GM12865 (cell line): ENCODE results near the gene NHERF2.

Source experiments
- DNase-seq: peaks from one replicate; pipeline ENCODE4 v3.0.0; 2010; ENCODE audit warnings: low read depth
- H3K4me3 ChIP-seq: 2 replicates; pipeline ENCODE4 v1.5.1; 2011; ENCODE audit warnings: mild to moderate bottlenecking, low read depth, low read length, control low read depth
- TF ChIP-seq, protein P1 (sequence below): IDR thresholded peaks from 2 replicates; pipeline ENCODE4 v1.5.1; 2011; ENCODE audit warnings: low read length, control low read depth, low read depth, inconsistent platforms; ENCODE audit not compliant: insufficient read depth; ENCODE audit errors: missing control alignments

The NHERF2 gene

DNA sequence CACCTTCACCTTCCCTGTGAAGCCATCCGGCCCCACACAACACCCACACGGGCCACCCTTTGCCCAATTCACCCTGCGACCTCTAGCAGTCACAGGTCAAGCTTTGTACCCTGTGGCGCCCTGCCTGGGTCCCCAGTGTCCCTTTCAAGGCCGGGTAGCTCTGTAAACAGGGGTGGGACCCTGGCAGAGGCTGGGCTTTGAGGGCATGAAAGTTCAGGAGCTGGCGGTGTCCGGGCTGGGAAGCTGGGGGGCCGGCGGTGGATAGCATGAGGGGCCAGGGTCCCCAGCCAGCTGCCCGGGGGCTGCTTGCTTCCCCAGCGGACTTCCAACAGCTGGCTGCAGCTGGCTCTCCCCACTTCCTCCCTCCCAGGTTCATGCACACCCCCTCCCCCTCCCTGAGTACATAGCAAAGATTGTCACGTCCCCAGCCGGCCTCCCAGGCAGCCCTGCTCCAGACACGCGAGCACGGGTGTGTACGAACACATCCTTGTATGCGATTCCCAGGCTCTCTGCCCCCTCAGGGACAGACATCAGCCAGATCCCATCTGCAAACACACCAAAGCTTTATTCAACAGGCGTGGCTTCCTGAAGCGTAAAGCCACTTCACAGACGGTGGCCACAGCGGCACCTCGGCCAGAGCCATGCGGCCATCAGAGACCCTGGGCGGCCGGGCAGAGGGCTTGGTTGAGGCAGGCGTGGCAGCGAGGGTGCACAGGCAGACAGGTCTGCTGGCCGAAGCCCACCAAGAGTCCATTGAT is 12.8 kb downstream of the NHERF2 start:
- no peak for DNase-seq
- H3K4me3 ChIP-seq, result no peak overlapping the region
- TF ChIP-seq, protein P1, sequence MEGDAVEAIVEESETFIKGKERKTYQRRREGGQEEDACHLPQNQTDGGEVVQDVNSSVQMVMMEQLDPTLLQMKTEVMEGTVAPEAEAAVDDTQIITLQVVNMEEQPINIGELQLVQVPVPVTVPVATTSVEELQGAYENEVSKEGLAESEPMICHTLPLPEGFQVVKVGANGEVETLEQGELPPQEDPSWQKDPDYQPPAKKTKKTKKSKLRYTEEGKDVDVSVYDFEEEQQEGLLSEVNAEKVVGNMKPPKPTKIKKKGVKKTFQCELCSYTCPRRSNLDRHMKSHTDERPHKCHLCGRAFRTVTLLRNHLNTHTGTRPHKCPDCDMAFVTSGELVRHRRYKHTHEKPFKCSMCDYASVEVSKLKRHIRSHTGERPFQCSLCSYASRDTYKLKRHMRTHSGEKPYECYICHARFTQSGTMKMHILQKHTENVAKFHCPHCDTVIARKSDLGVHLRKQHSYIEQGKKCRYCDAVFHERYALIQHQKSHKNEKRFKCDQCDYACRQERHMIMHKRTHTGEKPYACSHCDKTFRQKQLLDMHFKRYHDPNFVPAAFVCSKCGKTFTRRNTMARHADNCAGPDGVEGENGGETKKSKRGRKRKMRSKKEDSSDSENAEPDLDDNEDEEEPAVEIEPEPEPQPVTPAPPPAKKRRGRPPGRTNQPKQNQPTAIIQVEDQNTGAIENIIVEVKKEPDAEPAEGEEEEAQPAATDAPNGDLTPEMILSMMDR, result no peak

DNA sequence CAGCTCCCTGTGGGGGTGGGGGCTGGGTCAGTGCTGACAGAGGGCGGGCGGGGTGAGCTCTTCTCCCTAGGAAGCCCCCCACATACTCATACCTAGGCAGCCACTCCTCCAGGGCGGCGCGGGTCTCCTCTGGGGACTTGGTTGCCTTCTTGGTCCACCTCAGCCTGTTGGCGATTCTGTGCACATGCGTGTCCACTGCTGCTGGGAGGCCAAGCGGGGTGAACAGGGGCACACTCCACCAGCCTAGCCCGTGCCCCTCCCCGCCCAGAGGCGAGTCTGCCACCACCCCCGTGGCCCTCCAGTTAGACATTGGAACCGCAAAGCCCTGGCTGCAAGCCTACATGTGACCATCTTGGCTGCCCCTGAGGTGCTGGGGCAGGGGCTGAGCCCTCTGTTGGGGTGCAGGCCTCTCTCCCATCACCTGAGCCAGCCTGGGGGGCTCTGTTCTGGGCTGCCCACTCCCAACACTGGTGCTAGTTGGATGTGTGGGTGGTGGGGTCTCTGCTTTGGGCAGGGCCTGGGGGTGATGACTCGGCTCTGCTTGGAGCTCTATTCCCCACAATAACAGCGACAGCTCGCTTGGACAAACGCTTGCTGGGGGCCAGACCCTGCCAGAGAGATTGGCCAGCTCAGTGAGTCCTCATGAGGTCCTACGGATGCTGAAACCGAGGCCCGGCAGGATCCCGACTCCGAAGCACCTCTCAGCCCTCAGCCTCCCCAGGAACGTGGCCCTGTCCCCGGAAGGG is 13.5 kb downstream of the NHERF2 start:
- TF ChIP-seq, protein P1, result no peak
- DNase-seq, result no peak
- no peak overlapping the region for H3K4me3 ChIP-seq

DNA sequence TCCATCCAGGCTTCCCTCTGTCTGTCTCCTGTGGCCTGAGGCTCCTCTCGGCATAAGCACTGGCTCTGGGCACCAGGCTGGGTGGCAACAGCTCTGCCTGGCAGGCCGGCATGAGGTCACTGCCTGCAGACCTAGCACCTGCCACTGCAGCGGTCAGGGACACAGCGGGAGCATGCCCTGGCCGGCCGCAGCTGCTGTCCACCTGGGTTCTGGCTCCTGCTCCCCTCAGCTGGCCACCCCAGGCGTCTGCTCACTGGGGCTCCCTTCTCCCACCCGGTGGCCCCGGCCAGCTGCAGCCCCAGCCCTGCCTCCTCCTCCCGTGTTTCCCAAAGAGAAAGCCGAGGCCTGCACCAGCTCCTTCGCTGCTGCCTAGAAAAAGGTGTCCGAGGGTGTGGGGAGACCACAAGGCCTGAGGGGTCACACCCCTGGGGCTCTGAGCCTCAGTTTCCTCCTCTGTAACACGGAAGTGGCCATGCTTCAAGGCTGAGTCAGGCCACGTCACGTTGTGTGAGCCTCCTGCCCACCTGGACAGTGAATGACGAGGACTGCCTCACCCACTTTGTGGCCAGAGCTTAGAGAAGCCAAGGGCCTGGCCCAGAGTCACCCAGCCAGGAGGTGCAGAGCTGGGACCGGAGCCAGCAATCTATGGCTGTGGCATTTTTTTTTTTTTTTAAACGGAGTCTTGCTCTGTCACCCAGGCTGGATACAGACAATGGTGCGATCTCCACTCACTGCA is 14.3 kb downstream of the NHERF2 start:
- TF ChIP-seq, protein P1, result no peak
- DNase-seq, result no peak
- H3K4me3 ChIP-seq, result no peak overlapping the region

DNA sequence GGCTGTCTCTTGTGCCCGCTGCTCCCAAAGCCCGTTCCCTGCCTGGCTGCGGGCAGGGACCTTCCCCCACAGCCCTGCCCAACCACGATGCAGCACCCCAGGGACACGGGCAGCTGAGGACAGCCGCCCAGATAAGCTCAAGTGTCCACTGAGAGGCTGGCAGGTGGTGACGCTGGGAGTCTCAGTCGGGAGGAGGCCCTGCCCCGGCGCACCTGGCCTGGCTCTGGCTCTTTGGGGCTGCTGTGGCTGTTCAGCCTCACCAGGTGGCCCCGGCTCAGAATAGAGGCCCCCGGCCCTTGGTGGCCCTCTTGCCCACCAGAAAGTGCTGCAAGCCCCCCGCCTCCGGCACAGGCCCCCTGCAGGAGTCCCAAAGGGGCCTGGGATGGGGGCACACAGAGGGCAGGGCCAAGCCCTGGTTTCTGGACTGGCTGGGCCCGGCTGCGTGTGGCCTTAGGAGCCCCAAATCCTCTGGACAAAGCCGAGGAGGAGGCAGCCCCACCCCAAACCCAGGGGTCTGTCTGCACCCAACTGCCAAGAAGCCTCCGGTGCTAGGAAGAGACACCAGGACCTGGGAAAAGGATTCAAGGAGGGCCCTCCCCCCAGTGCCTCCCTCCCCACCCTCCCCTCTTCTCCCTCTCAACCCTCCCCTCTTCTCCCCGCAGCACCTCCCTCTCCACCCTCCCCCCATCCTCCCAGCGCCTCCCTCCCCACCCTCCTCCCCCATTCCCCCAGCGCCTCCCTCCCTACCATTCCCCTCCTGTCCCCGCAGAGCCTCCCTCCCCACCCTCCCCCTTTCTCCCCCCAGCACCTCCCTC is 15.7 kb downstream of the NHERF2 start:
- no peak for DNase-seq
- no peak overlapping the region for H3K4me3 ChIP-seq
- TF ChIP-seq, protein P1, result no peak

DNA sequence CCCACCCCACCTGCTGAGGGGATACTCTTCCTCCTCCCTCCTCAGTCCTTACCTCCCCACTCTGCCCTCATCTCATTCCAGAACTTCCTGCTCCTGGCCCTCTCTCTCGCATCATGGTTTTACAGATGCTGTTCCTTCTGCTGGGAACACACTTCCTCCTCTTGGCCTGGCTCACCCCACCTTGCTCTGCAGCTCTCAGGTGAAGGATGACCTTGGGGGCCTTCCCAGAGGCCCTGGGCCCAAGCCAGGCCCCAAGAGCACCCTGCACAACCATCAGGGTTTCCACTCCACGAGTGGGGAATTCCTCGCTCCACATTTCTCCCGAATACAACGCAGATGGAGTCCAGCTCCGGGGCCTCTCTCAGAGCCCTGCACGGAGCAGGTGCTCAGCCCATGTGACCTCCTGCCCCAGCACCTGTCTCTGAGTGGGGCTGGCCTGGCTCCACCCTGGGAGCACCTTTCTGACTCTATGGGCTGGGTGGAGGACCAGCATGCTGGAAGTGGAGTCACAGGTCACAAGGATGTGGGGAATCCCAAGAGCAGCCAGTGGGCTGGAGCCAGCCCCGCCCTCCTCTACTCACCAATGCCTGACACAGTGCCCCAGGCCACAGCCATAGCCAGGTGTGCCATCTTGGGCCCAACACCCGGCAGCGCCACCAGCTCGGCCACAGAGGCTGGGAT is 16.4 kb downstream of the NHERF2 start:
- H3K4me3 ChIP-seq, result no peak overlapping the region
- no peak for DNase-seq
- TF ChIP-seq, protein P1, result no peak

DNA sequence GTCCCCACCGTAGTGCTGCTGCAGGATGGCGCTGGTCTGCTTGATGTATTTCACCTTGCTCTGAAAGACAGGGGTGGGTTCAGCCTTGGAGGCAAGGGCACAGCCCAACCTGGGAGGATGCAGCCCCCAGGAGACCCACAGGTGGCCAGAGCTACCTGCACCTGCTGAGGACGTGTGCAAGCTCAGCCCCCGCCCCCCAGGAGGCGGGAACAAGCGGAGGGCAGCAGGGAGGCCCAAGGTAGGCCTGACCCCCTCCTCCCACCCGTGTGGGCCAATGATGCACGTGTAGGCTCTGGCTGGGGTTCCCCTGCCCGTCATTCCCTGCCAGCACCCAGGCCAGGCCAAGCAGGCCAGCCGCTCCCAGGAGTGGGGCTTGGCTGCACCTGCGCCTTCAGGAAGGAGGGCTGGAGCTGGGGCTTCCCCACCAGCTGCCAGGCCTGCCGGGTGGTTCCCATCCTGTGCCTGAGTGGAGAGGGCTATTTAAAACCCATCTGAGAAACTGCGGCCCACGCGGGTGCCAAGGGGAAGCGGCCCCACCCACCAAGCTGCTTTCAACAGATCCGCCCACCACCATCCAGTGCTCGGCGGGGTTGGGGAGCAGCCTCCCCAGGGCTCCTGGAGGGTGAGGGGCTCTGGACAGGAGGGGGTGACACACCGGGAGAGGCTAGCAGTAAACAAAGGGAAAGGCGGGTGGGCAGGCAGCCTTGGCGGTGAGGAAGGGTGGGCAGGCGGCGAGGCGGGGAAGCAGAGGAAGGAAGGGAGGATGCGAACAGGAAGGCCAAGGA is 17.2 kb downstream of the NHERF2 start:
- peak; percentile 54 for DNase-seq
- no peak overlapping the region for H3K4me3 ChIP-seq
- TF ChIP-seq, protein P1, result no peak
